HG03045 (cell line): ENCODE data around the gene RIPPLY3.
"Not testable (repeated sequence)": the region's sequence is repeated elsewhere in the genome, so short reads cannot be mapped to it uniquely, and the experiment has no call there.

ENCODE experiments used
- ATAC-seq: cut with Tn5 transposase; IDR thresholded peaks from one replicate; pipeline ENCODE4 v1.9.1; 2021; ENCODE audit warnings: mild to moderate bottlenecking, moderate library complexity; ENCODE audit not compliant: unreplicated experiment

Gene RIPPLY3

DNA sequence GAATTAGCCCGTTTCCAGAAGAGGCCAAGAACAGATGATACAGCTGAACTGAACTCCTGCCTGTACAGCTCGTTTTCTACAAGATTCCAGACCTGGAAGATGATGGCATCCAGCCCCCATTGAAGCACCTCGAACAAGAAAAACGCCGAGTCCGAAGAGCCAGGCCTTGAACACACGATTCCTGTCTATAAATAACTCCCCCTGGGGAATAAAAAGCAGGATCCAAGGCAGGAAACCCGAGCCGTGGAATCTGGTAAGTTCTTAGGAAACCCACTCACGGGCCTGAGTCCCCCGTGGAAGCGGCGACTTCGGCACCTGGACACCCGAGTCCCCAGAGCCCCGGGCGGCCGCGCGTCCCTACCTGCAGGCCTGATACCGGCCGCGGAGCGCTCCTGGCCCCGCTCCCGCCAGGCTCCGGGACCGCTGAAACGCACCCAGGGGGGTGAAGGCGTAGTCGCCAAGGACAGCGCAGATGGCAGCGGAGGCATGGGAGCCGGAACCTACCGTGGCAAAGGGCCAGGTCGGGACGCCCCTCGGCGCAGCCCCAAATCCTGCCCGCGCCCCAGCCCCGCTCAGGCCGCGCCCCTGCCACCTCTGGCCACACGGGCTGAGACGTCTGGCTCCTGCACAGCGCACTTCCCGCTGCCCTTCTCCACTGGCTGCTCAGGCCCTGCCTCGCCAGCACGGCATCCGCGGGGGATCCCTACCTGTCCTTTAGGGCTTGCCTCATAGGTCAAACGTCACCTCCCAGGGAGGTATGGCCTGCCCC is 26.0 kb upstream of the RIPPLY3 start:
- ATAC-seq: no peak

GRCh38 chr21:36981049-36981391 is 25.5 kb upstream of the RIPPLY3 start:
- ATAC-seq: no peak

DNA sequence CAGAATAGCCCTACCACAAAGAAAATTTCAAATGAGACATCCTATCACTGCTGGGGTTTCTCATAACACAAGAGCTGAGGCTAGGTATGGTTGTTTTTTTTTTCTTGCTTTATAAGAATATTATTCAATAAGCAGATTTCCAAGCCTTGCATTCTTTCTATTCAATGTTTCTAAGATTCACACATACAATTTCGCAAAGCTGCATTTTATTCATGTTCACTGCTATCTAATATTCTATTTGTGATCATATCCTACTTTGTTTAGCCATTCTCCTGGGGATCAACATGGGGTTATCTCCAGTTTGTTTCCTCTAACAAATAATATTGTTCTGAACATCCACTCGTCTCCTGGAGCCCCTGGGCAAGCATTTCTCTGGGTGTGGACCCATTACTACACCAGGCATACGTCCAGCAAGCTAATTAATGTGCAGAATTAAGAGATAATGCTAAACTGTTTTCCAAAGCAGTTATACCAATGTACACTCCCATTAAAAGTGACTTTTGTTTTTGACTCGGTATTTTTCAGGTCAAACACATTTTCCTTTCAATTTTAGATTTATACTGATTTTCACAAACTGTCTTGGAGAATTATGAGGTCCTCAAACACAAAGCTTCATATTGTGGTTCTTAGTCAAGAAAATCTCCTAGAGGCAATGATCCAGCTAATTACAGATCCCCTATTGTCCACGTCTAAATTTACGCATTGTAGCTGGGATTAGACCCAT is 24.4 kb upstream of the RIPPLY3 start:
- no peak for ATAC-seq

DNA sequence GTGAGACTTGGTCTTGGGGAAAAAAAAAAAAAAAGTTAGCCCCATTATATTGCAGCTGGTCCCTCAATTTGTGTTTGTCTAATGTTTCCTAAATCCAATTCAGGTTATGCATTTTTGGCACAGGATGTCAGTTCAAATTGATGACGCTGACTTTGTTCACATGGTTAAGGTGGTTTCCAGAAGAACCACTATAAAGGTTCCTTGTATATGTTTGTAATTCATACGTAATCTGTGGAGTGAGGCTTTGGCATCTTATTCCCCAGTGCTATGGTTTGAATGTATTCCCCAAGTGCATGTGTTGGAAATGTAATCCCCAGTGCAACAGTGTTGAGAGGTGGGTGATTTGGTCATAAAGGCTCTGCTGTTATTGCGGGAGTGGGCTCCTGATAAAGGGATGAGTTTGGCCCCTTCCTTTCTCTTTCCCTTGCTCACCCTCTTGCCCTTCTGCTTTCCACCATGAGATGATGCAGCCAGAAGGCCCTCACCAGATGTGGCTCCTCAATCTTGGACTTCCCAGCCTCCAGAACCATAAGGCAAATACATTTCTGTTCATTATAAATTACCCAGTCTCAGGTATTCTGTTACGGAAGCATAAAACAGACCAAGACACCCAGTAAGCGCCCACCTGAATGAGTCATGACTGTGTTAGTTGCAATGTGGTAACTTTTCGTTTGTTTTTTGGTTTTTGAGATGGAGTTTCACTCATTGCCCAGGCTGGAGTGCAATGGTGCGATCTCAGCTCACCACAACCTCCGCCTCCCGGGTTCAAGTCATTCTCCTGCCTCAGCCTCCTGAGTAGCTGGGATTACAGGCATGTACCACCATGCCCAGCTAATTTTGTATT is 20.5 kb upstream of the RIPPLY3 start:
- no peak for ATAC-seq

- ATAC-seq: no peak
Observed at GRCh38 chr21:36987845-36988244, 18.7 kb upstream of the RIPPLY3 start.

DNA sequence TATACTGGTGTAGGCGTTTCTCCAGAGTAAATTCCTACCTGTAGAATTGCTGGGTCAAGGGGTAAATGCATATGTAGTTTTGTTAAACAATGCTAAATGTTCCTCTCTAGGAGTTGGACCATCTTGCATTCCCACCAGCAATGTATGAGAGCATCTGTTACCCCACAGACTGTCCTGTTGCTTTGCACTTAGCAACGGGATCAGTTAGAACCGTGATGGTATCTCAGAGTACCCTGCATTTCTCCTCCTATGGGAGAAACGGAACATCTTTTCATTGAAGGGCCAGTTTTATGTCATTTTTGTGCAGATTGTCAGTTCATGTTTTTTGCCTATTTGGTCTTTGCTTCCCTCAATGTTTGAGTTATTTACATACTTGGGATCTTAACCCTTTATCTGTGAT is 18.0 kb upstream of the RIPPLY3 start:
- no peak for ATAC-seq

DNA sequence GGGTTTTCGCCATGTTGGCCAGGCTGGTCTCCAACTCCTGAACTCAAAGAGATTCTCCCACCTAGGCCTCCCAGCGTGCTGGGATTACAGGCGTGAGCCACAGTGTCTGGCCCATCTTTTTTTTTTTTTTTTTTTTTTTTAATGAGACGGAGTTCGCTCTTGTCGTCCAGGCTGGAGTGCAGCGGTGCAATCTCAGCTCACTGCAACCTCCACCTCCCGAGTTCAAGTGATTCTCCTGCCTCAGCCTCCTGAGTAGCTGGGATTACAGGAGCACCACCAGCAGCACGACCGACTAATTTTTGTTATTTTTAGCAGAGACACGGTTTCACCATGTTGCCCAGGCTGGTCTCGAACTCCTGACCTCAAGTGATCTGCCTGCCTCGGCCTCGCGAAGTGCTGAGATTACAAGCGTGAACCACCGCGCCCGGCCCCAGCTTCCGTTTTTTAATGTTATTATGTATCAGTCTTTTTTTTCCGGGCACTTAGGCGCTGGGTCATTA is 17.3 kb upstream of the RIPPLY3 start:
- ATAC-seq: not testable (repeated sequence)

GRCh38 chr21:36989699-36990507 is 16.6 kb upstream of the RIPPLY3 start:
- ATAC-seq: peak; percentile 89

DNA sequence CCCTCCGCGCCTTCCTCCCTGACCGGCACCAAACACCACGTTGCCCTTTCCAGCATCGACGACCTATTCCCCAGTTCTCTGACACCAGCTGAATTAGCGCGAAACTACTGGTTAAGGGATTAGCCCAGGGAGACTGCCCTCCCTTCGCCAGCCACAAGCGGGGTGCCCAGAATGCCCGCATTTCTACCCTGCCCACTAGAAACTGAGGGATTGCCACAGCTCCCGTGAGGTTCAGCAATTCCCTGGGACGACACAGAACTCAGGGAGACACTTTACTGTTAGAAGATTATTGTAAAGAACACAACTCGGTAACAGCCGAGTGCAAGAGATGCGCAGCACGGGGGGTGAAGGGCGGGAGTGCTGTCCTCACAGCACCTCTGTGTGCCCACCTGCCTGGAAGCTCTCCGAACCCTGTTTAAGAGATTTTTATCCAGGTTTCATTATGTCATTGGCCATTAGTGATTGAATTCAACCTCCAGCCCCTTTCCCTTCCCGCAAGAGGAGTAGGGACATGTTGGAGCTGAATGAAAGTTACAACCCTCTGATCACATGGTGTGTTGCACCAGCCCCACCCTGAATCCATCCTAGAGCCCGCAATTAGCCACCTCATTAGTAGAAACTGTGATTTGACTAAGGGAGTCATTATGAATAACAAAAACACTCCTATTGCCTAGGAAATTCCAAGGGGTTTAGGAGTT is 15.8 kb upstream of the RIPPLY3 start:
- no peak for ATAC-seq

DNA sequence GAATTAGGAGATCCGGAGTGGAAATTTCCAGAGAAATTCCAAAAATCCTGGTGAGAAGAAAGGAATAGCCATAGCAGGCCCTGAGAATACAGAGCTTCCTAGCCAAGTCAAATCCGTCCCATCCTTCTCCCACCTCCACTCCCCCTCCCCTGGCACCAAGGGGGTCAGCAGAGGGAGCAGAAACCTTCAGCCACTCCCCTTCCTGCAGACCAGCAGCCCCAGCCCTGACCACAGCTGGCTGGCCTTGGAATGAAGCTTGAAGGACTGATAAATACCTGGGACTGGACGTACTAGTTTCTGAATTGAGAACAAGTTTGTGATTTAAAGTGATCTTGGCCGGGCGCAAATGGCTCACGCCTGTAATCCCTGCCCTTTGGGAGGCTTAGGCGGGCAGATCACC is 13.8 kb upstream of the RIPPLY3 start:
- ATAC-seq: no peak

GRCh38 chr21:36994501-36995158 is 11.9 kb upstream of the RIPPLY3 start:
- ATAC-seq: no peak

DNA sequence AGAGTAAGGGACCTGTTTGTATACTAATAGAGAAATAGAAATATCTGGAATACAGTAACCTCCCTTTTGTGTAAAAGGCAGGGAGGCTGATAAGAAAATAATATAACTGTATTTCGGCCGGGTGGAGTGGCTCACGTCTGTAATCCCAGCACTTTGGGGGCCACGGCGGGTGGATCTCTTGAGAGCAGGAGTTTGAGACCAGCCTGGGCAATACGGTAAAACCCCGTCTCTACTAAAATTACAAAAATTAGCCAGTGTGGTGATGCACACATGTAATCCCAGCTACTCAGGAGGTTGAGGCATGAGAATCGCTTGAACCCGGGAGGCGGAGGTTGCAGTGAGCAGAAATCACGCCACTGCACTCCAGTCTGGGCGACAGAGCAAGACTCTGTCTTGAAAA is 11.2 kb upstream of the RIPPLY3 start:
- not testable (repeated sequence) for ATAC-seq

GRCh38 chr21:36999131-36999898 is 7.2 kb upstream of the RIPPLY3 start:
- ATAC-seq: no peak

DNA sequence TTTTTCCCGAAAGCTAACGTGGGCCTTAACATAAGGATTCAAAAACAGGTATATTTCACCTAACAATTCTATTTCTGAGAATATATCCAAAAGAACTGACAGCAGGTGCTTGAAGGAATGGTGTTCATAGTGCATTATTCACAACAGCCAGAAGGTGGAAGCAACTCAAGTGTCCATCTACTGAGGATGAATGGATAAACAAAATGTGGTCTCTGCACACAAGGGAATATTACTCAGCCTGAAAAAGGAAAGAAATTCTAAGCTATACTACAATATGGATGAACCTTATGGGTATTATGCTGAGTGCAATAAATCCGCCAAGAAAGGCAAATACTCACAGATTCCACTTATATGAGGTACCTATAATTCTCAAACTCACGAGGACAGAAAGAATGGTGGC is 6.1 kb upstream of the RIPPLY3 start:
- ATAC-seq: no peak

DNA sequence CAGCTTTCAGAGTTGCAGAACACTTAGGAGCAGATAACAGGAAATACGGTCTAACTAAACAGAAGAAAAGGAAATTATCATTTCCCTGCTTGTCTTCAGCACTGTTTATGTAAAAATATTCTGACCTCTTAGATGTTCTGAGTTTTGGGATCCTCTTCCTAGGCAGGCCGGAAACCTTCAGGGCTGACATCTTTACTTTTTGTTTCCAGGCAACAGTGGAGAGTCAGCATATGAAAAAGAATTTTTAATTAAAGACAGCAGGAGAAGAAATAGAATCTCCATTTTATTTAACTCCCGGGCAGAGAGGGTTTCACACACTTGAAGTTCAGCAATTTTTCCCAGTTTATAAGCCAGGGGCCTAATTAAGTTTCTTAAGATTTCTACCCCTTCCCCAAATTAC is 5.1 kb upstream of the RIPPLY3 start:
- no peak for ATAC-seq

DNA sequence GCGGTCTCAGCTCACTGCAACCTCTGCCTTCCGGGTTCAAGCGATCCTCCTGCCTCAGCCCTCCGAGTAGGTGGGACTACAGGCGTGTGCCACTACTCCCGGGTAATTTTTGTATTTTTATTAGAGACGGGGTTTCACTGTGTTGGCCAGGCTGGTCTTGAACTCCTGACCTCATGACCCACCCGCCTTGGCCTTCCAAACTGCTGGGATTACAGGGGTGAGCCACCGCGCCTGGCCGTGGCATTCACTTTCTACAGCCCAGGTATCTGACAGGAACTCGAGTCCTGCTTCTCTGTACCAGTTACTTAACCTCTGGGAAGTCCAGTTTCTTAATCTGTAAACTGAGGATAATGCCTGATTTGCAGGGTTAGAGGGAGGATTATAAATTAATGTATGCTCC is 3.7 kb upstream of the RIPPLY3 start:
- not testable (repeated sequence) for ATAC-seq

DNA sequence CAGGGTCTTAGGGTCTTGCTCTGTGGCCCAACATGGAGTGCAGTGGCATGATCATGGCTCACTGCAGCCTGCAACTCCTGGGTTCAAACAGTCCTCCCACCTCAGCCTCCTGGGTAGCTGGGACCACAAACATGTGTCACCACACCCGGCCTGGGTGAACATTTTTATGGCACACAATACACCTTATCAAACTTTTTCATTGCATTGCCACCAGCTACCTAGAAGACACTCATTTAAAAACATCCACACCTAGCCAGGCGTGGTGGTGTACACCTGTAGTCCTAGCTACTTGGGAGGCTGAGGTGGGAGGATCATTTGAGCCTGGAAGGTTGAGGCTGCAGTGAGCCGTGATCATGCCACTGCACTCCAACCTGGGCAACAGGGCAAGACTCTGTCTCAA is 2.6 kb upstream of the RIPPLY3 start:
- not testable (repeated sequence) for ATAC-seq

GRCh38 chr21:37005548-37006485 is 685 bp upstream of the RIPPLY3 start:
- ATAC-seq: no peak
